IMR-90 (cell line): ENCODE measurements around the gene CDKN1C. TPM values are rescaled to one million over a fixed set of nuclear protein-coding genes. Genes with fewer than 3 reads are reported as not detected.

ENCODE experiments used
- ATAC-seq: fragments of 200-7000 bp; cut with Tn5 transposase; 2 replicates; pipeline ENCODE4 v1.9.1; 2020; ENCODE audit warnings: low read depth, mild to moderate bottlenecking, moderate library complexity
- BruUV-seq: library from RNA; stranded (reverse); fragments of 400-500 nt; replicated peaks from 2 replicates; lab custom pipeline; 2021; lab: Mats Ljungman, UMichigan
- CTCF ChIA-PET: fragments of 300-600 bp; formaldehyde crosslinking; extraction: SDS; loops from one replicate; lab custom pipeline; 2021; ENCODE audit warnings: antibody characterized with exemption; lab: Yijun Ruan, JAX
- POLR2A ChIA-PET: fragments of 300-600 bp; sonication (Branson Sonifier 250); formaldehyde crosslinking; loops from one replicate; lab custom pipeline; 2022; ENCODE audit warnings: antibody characterized with exemption; ENCODE audit not compliant: unreplicated experiment; lab: Charles Lee
- DNase-seq: peaks from one replicate; pipeline ENCODE4 v3.0.0; 2013
- H2AFZ ChIP-seq: replicated peaks from 2 replicates; pipeline ENCODE3; 2013; ENCODE audit warnings: low read length, mild to moderate bottlenecking; ENCODE audit not compliant: poor library complexity
- H2AK5ac ChIP-seq: 2 replicates; pipeline ENCODE4 v1.6.1; 2013; ENCODE audit warnings: low read depth, low read length, inconsistent platforms
- H2AK9ac ChIP-seq: replicated peaks from 2 replicates; pipeline ENCODE3; 2013; ENCODE audit warnings: mild to moderate bottlenecking, low read depth, low read length, moderate library complexity; ENCODE audit not compliant: poor library complexity
- H2BK120ac ChIP-seq: 2 replicates; pipeline ENCODE4 v1.6.1; 2013; ENCODE audit warnings: low read depth, low read length, inconsistent platforms
- H2BK15ac ChIP-seq: 3 replicates; pipeline ENCODE4 v1.6.1; 2013; ENCODE audit warnings: low read depth, low read length, inconsistent platforms
- H2BK20ac ChIP-seq: 2 replicates; pipeline ENCODE4 v1.6.1; 2013; ENCODE audit warnings: low read depth, mild to moderate bottlenecking, inconsistent platforms, low read length, moderate library complexity
- H2BK5ac ChIP-seq: 2 replicates; pipeline ENCODE4 v1.6.1; 2013; ENCODE audit warnings: mild to moderate bottlenecking, low read depth, low read length, inconsistent platforms; ENCODE audit not compliant: poor library complexity, severe bottlenecking
- H3K14ac ChIP-seq: replicated peaks from 2 replicates; pipeline ENCODE4 v1.6.1; 2013; ENCODE audit warnings: low read depth, low read length, inconsistent platforms
- H3K18ac ChIP-seq: 2 replicates; pipeline ENCODE4 v1.6.1; 2013; ENCODE audit warnings: low read depth, low read length, control low read depth
- H3K23ac ChIP-seq: 2 replicates; pipeline ENCODE4 v1.6.1; 2013; ENCODE audit warnings: low read depth, low read length, inconsistent platforms
- H3K27ac ChIP-seq: 2 replicates; pipeline ENCODE4 v1.5.1; 2013; ENCODE audit warnings: mild to moderate bottlenecking, control low read depth, low read length; ENCODE audit not compliant: insufficient read depth
- H3K27me3 ChIP-seq: 2 replicates; pipeline ENCODE4 v1.6.1; 2013; ENCODE audit warnings: low read length; ENCODE audit not compliant: control insufficient read depth, insufficient read depth
- H3K36me3 ChIP-seq: 2 replicates; pipeline ENCODE4 v1.6.1; 2013; ENCODE audit warnings: low read length, mixed read lengths; ENCODE audit not compliant: control insufficient read depth, insufficient read depth
- H3K4ac ChIP-seq: 2 replicates; pipeline ENCODE4 v1.6.1; 2013; ENCODE audit warnings: low read depth, low read length, inconsistent platforms
- H3K4me1 ChIP-seq: 2 replicates; pipeline ENCODE4 v1.6.1; 2013; ENCODE audit warnings: low read length, mixed read lengths; ENCODE audit not compliant: control insufficient read depth, insufficient read depth
- H3K4me2 ChIP-seq: 2 replicates; pipeline ENCODE4 v1.6.1; 2013; ENCODE audit warnings: low read depth, mild to moderate bottlenecking, control low read depth, low read length, moderate library complexity
- H3K4me3 ChIP-seq: 2 replicates; pipeline ENCODE4 v1.5.1; 2013; ENCODE audit warnings: low read depth, mild to moderate bottlenecking, control low read depth, low read length, moderate library complexity; ENCODE audit not compliant: insufficient read depth
- H3K56ac ChIP-seq: 2 replicates; pipeline ENCODE4 v1.6.1; 2013; ENCODE audit warnings: low read length, inconsistent platforms; ENCODE audit not compliant: insufficient read depth; ENCODE audit errors: extremely low read depth
- H3K79me1 ChIP-seq, 2 experiments: 2 replicates each; pipeline ENCODE4 v1.6.1; 2013; ENCODE audit warnings: low read length in 2 of 2, inconsistent platforms in 1 of 2, low read depth in 1 of 2
- H3K9ac ChIP-seq: 2 replicates; pipeline ENCODE4 v1.6.1; 2013; ENCODE audit warnings: low read depth, low read length, control low read depth
- H3K9me1 ChIP-seq: 2 replicates; pipeline ENCODE4 v1.6.1; 2013; ENCODE audit warnings: low read length, inconsistent platforms; ENCODE audit not compliant: insufficient read depth
- H3K9me3 ChIP-seq: 2 replicates; pipeline ENCODE4 v1.6.1; 2013; ENCODE audit warnings: low read length; ENCODE audit not compliant: control insufficient read depth, insufficient read depth
- H4K20me1 ChIP-seq: 2 replicates; pipeline ENCODE4 v1.6.1; 2013; ENCODE audit warnings: low read length, inconsistent platforms; ENCODE audit not compliant: insufficient read depth
- H4K5ac ChIP-seq: 2 replicates; pipeline ENCODE4 v1.6.1; 2013; ENCODE audit warnings: mild to moderate bottlenecking, low read depth, low read length, control low read depth
- H4K8ac ChIP-seq, 2 experiments: 2 replicates each; pipeline ENCODE4 v1.6.1; 2013; ENCODE audit warnings: low read depth in 2 of 2, low read length in 2 of 2, control low read depth in 1 of 2, inconsistent platforms in 1 of 2
- H4K91ac ChIP-seq: 2 replicates; pipeline ENCODE4 v1.6.1; 2013; ENCODE audit warnings: low read depth, low read length, inconsistent platforms; ENCODE audit not compliant: insufficient read depth
- POLR2A ChIP-seq: IDR thresholded peaks from 2 replicates; pipeline ENCODE4 v1.6.1; 2012; ENCODE audit warnings: mild to moderate bottlenecking, low read depth, low read length
- SMC3 ChIP-seq: fragments of 150-350 bp; IDR thresholded peaks from 2 replicates; pipeline ENCODE4 v1.6.1; 2016; ENCODE audit warnings: low read depth, mild to moderate bottlenecking, antibody characterized with exemption, low read length, moderate library complexity
- WGBS, 2 experiments: methylation state at CpG; one replicate each; pipeline versions ENCODE4 v1.1.5 to v1.1.7; 2013; ENCODE audit warnings: missing lambda C conversion rate in 2 of 2; ENCODE audit not compliant: insufficient read length in 1 of 2; ENCODE audit errors: extremely low coverage in 2 of 2; 5-methylcytosine and 5-hydroxymethylcytosine counted together
- dilution Hi-C: fragments of 300-500 bp; cut with HindIII; formaldehyde crosslinking; loops from one replicate; pipeline ENCODE4 v1.14.3; 2018; ENCODE audit warnings: low sequenced_read_pairs; ENCODE audit not compliant: unreplicated experiment
- in situ Hi-C: fragments of 300-500 bp; cut with MboI; formaldehyde crosslinking; loops from 3 replicates; pipeline ENCODE4 v1.14.3; 2019; ENCODE audit warnings: low sequenced_read_pairs, inconsistent platforms, mixed read lengths
- intact Hi-C: fragments of 100-400 bp; cut with micrococcal nuclease; formaldehyde crosslinking; loops from 2 replicates; pipeline ENCODE4 v1.10.0; 2022
- polyA plus RNA-seq, 3 experiments: library from polyadenylated mRNA; depleted of rRNA; stranded (reverse); fragments of >200 nt; gene quantifications; 2 replicates each; pipeline ENCODE4 v1.2.3, GENCODE V29; 2012; ENCODE audit warnings: low replicate concordance in 1 of 3
- total RNA-seq: library from RNA; depleted of rRNA; stranded (reverse); fragments of >200 nt; gene quantifications from 2 replicates; pipeline ENCODE4 v1.2.3, GENCODE V29; 2012

CDKN1C gene
- total and polyA plus RNA-seq, 2 of the 4 experiments (the other 2 are of a cell fraction): 1.6 to 3.0 TPM

- Histone ChIP-seq H4K8ac (no peak overlapping the region), H3K27ac (no peak overlapping the region), H3K18ac (no peak overlapping the region), H3K79me1 (no peaks in the 10 kb centered on the region), H3K9me3 (no peaks in the 10 kb centered on the region), H3K4me2 (no peak overlapping the region), H4K5ac (no peak overlapping the region), H3K9ac (no peak overlapping the region), H3K14ac (no peak overlapping the region), H4K20me1 (no peaks in the 10 kb centered on the region; the same call in 1 of the 2 replicates), H2BK15ac (no peak overlapping the region), H3K27me3 (peaks cover 18% of the 10 kb centered on the region), H2AK5ac (no peak overlapping the region), H4K91ac (no peak overlapping the region), H3K36me3 (no peaks in the 10 kb centered on the region), H3K4ac (no peak overlapping the region), H3K23ac (no peak overlapping the region), H2BK5ac (no peak overlapping the region), H3K4me1 (no peaks in the 10 kb centered on the region), H3K9me1 (no peaks in the 10 kb centered on the region), H3K56ac (no peak overlapping the region), H2BK120ac (no peak overlapping the region), H3K4me3 (no peak overlapping the region), H2AFZ (no peak overlapping the region), H2AK9ac (no peak overlapping the region), H2BK20ac (no peak overlapping the region)
- in situ Hi-C loops (no loop called here), intact Hi-C loops (no loop called here), dilution Hi-C loops (no loop called here)
- CTCF ChIA-PET: no interaction called here
- POLR2A ChIA-PET: no interaction called here
- no peak for TF ChIP-seq SMC3
- no peak for TF ChIP-seq POLR2A
- DNase-seq (no peak), ATAC-seq (no peak)
- BruUV-seq: no TSS peak
- 67% methylated on average over 25 of the region's 53 CpGs; no CpG with 5 or more reads in 1 of the 2 experiments for WGBS, 2 experiments
These were observed 35.4 kb downstream of the CDKN1C start for GRCh38 chr11:2849994-2850770.
